22Rv1 (cell line): ENCODE data around the gene COX6A2.

Source experiments
- CTCF ChIP-seq: fragments of 450-650 bp; IDR thresholded peaks from 2 replicates; pipeline ENCODE4 v1.5.1; 2017; ENCODE audit warnings: mild to moderate bottlenecking
- ZFX ChIP-seq: fragments of 450-650 bp; IDR thresholded peaks from 2 replicates; pipeline ENCODE4 v1.6.1; 2017; ENCODE audit warnings: antibody characterized with exemption, borderline replicate concordance

DNA sequence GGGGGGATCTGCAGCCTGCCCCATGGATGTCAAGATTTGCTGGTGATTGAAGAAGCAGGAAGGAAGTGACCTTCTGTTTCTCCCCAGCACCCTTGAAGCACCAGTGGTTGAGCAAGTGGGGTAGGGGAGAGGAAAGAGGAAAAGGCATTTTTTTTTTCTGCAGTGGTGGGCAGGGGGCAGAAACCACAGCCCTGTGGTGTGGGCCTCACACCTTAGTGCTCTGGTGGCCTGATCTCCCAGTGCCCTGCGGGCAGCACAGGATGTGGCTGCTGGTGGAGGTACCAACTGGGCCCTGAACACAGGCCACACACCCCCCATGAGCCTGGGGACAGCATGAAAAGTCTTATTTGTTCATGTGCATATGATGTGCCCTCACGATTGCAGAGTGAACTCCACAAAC is 28.0 kb downstream of the COX6A2 start:
- TF ChIP-seq CTCF (no peak), ZFX (no peak)
